ENCODE data around the gene ARHGAP11A.
"Not testable (repeated sequence)": the region's sequence is repeated elsewhere in the genome, so short reads cannot be mapped to it uniquely, and the experiment has no call there.

ARHGAP11A gene, protein sequence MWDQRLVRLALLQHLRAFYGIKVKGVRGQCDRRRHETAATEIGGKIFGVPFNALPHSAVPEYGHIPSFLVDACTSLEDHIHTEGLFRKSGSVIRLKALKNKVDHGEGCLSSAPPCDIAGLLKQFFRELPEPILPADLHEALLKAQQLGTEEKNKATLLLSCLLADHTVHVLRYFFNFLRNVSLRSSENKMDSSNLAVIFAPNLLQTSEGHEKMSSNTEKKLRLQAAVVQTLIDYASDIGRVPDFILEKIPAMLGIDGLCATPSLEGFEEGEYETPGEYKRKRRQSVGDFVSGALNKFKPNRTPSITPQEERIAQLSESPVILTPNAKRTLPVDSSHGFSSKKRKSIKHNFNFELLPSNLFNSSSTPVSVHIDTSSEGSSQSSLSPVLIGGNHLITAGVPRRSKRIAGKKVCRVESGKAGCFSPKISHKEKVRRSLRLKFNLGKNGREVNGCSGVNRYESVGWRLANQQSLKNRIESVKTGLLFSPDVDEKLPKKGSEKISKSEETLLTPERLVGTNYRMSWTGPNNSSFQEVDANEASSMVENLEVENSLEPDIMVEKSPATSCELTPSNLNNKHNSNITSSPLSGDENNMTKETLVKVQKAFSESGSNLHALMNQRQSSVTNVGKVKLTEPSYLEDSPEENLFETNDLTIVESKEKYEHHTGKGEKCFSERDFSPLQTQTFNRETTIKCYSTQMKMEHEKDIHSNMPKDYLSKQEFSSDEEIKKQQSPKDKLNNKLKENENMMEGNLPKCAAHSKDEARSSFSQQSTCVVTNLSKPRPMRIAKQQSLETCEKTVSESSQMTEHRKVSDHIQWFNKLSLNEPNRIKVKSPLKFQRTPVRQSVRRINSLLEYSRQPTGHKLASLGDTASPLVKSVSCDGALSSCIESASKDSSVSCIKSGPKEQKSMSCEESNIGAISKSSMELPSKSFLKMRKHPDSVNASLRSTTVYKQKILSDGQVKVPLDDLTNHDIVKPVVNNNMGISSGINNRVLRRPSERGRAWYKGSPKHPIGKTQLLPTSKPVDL
- total RNA-seq = 3.9 to 23.1 (median 7.0) reads per million in 3 experiments

DNA sequence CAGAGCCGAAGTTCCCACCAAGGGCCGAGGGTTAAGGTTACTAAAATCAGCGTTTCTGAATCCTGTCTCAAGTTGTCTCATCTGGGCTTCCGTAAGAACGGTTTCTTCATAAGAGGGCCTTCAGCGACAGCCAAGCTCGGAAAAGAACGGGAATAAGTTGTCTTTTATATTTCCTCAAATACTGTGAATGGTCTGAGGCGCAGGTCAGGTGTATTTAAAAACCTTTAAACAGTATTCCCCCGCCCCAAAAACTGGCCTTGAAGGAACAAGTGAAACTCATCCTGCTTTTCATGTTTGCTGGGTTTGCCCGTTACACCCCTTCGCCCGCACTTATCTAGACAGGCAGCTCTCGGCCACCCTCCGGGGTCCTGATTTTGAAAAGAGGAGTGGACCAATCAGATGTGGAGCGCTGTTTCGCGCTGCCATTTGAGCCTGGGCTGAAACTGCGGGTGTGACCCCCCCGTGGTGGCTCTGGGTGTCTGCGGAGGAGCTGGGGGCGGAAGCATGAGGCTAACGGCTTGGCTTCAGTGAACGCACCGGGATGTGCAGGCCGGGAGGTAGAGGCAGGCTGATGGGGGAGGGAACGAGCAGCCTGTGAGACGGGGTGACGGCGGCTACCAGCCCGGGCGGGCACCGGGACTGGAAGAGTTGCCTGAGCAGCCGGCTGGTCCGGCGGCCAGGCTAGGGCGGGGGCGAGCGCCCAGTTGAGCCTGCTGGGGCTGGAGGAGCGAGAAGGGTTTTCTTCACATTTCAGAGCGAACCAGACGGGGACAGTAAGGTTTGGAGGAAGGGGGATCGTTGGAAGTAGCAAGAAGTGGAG lies at the start of gene ARHGAP11A:
TSS of gene ARHGAP11A (plus strand) at position 454 of the 820 bp plus-strand sequence. CDS start 708 bp downstream, outside the sequence.
- DNase-seq = peak; percentile 86

DNA sequence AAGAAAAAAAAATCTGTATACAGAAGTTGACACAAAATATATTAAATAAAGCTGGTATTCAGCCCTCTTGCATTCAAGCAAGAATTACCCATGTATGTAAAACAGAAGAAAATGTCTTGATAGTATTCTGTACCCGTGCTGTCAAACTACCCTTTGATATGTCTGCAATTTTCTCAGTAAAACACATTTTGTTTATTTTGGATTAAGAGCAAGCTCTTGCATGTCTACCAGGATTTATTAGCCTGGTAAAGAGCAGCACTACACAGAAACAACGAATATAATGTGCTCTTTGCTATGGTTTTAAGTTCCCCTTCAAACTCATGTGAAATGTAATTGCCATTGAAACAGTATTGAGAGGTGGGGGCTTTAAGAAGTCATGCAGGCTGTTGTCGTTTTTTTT lies 46.3 kb upstream of the ARHGAP11A start:
- DNase-seq = not testable (repeated sequence)

DNA sequence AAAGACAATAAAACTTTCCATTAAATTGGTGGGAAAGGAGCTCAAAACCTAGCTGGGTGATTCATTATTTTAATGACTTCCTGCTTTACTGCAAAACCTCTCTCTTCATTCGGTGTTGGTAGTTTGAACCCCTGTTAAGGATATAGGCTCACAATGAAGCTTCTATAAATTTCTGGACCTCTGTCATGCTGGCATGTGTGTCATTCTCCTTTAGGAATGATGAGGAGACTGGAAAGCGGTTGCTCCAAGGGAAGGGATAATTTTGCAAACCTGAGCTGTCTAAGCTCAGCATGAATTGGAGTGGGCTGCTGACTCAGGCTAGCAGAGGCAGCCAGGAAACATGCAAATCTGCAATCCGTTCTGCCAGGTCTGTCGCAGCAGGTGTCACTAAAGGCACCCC lies 36.8 kb upstream of the ARHGAP11A start:
- peak; percentile 0 for DNase-seq

DNA sequence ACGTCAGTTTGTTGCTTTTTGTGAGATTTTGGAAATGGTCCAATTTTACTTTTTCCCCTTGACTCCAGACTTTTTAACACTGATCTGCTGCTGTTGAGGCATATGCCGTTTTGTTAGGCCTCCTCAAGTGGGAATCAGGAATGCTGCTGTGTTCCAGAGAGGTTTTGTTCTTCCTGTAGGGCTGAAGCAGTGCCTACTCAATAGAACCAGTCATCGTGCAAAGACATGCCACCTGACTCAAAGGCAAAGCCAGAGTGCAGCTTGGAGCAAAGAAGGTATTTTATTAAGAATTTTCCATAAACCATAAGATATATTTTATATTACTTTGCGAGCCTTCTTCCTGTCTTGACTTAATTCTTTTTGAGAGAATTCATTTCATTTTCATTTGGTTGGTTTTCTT lies 29.5 kb upstream of the ARHGAP11A start:
- DNase-seq = not testable (repeated sequence)

DNA sequence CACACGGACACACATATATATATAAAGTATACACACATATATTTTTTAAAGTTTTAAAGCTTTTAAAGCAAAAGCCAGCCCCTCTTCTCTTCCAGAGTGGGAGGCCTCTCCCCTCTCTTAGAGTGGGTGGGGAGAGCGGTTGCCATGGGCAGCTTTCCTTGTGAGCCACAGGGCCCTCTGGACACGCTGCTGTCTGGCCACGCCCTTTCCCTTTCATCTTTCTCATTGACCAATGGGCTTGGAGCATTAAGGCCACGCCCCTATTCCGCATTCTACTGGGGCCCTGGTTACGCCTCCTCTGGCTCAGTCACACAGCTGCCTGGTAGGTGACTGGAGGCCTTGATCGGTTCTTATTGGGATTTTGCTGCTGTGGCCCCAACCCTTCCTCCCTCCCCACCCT lies 22.2 kb upstream of the ARHGAP11A start, which contains the start of gene GOLGA8N:
TSS of gene GOLGA8N (plus strand) at position 306 of the 400 bp plus-strand sequence.
- not testable (repeated sequence) for DNase-seq

DNA sequence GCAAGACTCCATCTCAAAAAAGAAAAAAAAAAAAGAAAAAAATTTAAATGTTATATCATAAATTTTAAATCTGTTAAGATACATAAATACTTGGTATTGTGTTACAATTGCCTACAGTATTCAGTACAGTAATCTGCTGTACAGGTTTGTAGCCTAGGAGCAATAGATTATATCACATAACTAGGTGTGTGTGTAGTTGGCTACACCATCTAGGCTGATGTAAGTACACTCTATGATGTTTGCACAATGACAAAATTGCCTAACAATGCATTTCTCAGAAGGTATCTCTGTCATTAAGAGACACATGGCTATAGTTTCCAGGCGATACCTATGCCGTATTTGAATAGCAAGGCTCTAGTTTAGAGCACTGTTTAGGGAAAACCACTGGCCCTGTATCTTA lies 5.8 kb upstream of the ARHGAP11A start:
- DNase-seq = not testable (repeated sequence)

DNA sequence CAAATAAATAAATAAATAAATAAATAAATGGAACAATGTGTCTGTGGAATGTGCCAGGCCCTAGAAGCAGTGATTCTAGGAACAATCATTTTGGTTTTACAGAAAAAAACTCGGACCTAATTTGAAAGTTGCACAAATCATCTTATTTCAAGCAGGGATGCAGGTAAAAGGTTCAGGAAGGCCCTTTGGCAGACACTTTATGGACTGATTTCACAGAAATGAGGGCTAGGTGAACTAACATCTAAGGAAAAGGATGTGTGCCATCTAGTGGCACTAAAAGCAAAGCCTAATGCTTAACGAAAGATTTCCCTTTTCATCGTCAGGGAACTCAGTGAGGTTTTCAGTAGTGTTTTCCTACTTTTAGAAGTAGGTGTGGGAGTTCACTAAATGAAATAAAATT lies 4.6 kb upstream of the ARHGAP11A start:
- not testable (repeated sequence) for DNase-seq

DNA sequence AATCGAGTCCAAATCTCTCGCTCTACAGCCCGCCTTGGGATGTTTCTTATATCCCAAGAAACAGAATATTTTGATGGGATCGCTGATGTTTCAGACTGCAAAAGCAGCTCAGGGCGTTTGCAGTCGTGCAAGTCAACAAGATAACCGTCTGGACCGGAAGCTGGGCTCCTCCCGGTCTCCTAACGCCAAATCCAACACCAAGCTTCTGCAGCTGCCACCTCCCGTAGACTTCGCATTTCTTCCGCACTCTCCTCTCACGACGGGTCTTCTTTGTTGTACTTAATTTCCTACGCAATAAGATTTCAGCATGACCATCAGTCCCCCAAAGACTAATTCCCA lies 623 bp upstream of the ARHGAP11A start:
- not testable (repeated sequence) for DNase-seq

DNA sequence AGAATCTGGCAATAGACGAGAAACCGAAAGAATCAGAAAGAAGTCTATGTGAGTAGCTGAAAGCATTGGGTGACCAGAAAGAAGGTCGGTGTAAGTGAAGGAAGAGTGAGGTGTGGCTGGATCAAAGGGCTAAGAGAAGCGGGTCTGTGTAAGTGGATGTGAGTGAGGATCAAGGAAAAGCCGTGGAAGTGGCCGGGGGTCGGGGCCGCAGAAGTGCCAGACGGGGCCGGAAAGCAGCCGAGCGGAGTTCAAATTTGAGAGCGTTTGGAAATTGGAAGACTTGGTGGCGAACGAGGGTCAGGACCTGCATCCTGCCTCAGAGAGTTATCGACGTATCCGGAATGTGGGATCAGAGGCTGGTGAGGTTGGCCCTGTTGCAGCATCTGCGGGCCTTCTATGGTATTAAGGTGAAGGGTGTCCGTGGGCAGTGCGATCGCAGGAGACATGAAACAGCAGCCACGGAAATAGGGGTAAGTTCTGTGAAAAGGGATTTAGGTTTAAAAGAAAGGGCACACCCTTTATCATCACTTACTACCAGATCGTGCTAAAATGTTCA lies 645 bp downstream of the ARHGAP11A start:
- DNase-seq = not testable (repeated sequence)

DNA sequence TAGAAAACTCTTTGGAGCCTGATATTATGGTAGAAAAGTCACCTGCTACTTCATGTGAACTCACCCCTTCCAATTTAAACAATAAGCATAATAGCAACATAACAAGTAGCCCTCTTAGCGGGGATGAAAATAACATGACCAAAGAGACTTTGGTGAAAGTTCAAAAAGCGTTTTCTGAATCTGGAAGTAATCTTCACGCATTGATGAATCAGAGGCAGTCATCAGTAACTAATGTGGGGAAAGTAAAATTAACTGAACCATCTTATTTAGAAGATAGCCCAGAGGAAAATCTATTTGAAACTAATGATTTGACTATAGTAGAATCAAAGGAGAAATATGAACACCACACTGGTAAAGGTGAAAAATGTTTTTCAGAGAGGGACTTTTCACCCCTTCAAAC lies 21.1 kb downstream of the ARHGAP11A start:
- no peak for DNase-seq

DNA sequence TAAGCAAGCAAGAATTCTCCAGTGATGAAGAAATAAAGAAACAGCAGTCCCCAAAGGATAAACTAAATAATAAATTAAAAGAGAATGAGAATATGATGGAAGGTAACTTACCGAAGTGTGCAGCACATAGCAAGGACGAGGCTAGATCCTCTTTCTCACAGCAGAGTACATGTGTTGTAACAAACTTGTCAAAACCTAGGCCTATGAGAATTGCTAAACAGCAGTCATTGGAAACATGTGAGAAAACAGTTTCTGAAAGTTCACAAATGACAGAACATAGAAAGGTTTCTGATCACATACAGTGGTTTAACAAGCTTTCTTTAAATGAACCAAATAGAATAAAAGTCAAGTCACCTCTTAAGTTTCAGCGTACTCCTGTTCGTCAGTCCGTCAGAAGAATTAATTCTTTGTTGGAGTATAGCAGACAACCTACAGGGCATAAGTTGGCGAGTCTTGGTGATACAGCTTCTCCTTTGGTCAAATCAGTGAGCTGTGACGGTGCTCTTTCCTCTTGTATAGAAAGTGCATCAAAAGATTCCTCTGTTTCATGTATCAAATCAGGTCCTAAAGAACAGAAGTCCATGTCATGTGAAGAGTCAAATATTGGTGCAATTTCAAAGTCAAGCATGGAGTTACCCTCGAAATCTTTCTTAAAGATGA lies 21.7 kb downstream of the ARHGAP11A start:
- no peak for DNase-seq

DNA sequence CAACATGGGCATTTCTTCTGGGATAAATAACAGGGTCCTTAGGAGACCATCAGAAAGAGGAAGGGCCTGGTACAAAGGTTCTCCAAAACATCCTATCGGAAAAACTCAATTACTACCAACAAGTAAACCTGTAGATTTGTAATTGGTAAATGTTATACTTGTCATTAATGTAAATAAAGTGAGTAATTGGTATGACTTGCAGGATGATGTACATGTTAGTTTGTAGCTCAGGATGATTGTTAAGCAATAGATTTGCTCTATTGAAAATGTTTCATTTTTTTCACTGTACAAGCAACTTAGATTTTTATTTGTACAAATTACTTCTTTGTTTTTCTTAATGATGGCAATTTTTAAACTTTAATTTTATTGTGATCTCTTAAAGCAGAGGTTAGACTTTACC lies 22.4 kb downstream of the ARHGAP11A start:
- no peak for DNase-seq

DNA sequence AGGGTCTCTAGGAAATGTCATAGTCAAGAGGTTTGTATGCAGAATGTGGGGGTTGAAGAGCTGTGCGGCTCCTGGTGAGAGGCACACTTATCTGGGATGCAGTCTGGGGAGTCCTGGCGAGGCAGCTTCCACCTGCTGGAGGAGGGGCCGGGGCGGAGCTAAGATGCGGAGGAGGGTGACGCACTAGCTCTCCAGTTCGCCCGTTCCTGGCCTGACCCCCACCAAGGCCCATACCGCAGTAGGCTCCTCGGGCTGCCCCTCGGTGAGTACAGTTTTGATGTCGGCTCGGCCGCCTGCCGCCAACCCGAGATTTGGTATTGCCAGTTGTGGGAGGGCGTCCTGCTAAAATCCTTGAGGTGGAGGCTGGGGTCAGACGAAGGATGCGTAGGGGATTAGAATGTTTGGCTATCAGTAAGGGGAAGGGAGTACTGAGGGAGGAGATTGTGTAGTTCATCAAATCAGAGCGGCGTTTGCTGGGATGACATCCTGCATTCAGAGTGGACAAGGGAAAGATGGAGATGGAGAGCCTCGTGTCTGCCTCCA lies 26.3 kb downstream of the ARHGAP11A start, which contains the start of gene SCG5:
TSS of gene SCG5 (plus strand) at position 194 of the 543 bp plus-strand sequence. CDS start 1,883 bp downstream, outside the sequence.
- DNase-seq = no peak

DNA sequence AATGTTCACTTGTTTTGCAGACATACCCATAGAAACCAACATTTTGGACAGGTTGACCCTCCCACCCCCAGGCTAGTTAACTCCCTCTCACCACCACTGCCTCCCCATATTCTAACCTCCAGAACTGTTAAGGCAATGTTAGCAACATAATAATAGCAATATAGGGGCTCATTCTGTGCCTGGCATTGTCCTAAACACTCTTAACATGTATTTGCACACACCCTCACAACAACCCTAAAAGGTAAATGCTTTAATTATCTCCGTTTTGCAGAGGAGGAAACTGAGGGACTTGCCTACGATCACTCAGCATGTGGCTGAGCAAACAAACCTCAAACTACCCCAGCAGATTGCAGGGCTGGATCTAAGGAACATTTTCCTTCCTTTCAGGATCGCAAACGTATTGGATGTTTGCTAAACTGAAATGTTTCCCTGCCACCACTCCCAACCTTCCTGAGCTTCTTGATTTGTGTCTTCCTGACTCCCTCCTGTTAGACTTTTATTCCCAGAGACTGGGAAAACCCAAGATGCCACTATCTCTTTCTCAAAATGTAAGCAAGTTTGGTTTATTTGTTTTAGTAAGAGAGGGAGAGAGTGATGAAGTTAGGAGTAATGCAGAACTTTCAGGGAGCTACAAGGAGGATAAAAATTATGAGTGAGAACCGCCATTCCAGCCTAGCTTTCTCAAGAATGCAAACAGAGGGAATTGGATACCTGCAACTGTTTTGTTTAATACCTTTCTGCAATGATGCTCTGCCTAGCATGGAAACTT lies 27.5 kb downstream of the ARHGAP11A start:
- no peak for DNase-seq

DNA sequence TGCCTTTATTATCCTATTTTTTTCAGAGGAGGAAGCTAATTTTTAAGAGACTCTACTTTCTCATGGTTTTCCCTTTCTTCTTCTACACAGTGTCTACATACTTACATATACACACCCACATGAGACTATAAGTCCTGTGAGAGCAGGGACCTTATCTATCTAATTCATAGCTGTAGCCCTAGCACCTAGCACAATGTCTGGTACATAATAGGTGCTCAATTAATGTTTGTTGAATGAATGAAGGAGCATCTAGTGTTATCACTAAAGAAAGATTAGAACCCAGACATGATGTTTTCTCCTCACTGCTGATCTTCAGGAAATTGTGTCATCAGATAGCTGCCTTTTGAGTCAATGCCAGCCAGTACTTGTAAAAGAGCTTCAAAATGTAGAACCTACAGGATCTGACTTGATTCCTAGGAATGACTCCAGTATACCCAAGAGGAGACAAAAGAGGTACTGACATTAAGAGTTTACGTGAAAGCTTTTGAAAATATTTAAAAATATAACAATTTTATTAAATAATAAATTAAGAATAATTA lies 28.7 kb downstream of the ARHGAP11A start:
- DNase-seq = no peak

DNA sequence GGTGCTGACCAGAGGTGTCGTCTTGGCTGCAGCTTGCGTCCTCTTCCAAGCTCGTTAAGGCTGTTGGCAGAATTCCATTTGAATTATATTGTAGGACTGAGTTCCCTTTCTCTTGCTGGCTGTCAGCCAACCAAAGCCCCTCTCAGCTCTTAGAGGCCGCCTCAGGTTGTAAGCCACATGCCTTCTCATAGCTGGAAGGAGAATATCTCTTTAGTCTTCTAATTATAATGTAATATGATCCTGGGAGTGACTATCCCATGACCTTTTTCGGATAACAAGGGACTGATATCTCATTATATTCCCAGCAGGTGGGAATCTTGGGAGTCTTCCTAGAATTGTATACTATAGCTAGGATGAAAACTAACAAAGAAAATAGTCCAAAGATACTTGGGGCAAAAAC lies 31.0 kb downstream of the ARHGAP11A start:
- no peak for DNase-seq

DNA sequence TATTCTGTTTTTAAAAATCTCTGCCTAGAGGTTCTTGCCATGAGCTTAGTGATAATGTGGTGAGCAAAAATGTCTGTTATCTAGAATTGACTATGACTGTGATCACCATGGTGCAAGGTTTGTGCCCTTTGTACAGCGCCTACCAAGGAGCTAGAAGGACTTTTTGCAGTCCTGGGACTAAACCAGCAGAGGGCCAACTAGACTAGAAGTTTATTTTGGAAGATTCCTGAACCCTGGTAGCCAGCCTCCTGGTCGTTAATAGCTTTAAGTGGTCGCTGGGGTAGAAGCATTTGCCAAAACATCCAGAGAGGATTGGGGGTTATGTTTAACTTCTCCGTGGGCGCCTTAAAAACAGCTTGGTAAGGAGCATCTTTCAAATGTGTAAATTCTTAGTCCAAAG lies 34.0 kb downstream of the ARHGAP11A start:
- DNase-seq = no peak

DNA sequence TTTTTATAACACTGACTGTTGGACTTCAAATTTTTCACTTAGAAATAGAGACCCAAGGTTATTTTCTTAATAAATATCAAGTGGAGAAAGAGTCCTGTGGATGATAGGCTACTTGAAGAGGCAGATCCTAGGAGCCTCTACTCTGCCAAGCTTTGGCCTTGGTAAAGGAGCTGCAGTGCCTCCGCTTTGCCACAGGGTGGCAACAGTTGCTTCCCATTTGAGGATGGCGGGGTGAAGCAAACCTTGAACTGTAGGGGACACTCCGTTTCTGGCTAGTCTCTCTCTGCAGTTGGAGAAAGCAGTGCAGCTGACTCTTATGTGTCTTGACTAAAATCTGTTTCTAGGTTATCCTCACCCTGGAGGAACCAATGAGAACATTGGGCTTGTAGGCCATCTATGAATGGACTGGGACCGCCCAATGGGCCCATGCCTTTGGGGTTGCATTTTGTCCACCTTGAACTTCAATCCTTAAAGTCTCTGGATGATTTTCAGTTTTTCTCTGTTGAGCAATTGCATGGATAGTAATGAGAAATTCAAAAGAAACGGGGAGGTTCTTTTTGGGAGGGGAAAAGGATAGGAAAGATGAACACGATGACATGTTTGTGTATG lies 36.0 kb downstream of the ARHGAP11A start:
- peak; percentile 25 for DNase-seq

DNA sequence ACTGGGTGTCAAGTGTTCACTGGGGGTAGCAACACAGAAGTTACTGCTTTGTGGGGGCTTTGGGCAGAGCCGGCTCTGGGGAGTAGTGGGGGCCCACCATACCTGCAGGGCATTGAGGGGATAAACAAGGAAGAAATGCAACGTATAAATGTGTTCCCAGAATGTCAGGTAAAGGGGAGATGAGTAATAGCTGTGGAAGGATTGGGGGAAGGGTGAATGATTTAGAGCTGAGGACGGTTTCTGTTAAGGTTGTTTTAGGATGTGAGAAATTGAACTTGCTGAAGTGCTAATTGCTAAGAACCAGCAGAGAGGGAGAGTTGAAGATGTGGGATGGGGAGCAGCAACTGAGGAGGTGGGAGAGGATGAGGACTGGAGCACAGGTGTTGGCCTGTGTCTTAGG lies 36.9 kb downstream of the ARHGAP11A start:
- DNase-seq = no peak

DNA sequence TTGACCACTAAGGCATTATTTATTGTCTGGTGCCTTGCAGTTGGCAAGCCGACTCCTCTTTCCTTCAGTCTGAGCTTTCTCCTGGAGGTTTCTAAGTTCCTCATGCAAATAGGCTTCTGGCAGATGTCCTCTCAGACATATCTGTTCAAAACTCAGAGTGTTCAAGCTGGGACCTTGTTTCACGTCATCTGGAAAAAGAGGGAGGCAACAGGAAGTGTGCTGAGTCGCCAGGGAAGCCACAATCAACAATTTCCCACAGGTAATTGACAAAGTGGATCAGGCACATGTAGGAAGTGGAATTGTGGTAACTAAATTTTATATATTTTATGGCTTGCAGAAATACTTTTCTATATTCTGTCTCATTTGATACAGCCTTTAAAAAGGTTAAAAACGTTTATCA lies 40.8 kb downstream of the ARHGAP11A start:
- DNase-seq = no peak
